Astrocyte of the cerebellum (primary cell): ENCODE data around the gene ANKRD11.
"Not testable (repeated sequence)": the region's sequence is repeated elsewhere in the genome, so short reads cannot be mapped to it uniquely, and the experiment has no call there.

Experiments
- DNase-seq: peaks from one replicate; pipeline ENCODE4 v3.0.0-alpha.2; 2011; ENCODE audit warnings: low read depth
- H3K4me3 ChIP-seq: 2 replicates; pipeline ENCODE4 v1.5.1; 2011; ENCODE audit warnings: mild to moderate bottlenecking, low read depth, low read length, moderate library complexity
- CTCF ChIP-seq: IDR thresholded peaks from 2 replicates; pipeline ENCODE4 v1.5.1; 2012; ENCODE audit warnings: low read length, low read depth, moderate library complexity, mild to moderate bottlenecking; ENCODE audit errors: missing control alignments
- in situ Hi-C: cut with HindIII; loops from 2 replicates; pipeline ENCODE4 v1.10.0; 2017; ENCODE audit warnings: low sequenced_read_pairs

ANKRD11 gene

GRCh38 chr16:89460556-89460955 lies 29.8 kb downstream of the ANKRD11 start:
- no peak for TF ChIP-seq CTCF
- DNase-seq = no peak
- in situ Hi-C loops = no loop called here
- H3K4me3 ChIP-seq = no peak overlapping the region

GRCh38 chr16:89458967-89459366 lies 31.4 kb downstream of the ANKRD11 start:
- no peak for DNase-seq
- H3K4me3 ChIP-seq = no peak overlapping the region
- in situ Hi-C loops = no loop called here
- no peak for TF ChIP-seq CTCF

- in situ Hi-C loops = no loop called here
- no peak for TF ChIP-seq CTCF
- no peak overlapping the region for H3K4me3 ChIP-seq
- DNase-seq = no peak
Observed at GRCh38 chr16:89458551-89458950, 31.8 kb downstream of the ANKRD11 start.

GRCh38 chr16:89456419-89456959 lies 33.9 kb downstream of the ANKRD11 start:
- no peak overlapping the region for H3K4me3 ChIP-seq
- in situ Hi-C loops = no loop called here
- DNase-seq = no peak
- TF ChIP-seq CTCF = no peak

- no peak for TF ChIP-seq CTCF
- H3K4me3 ChIP-seq = no peak overlapping the region
- no peak for DNase-seq
- in situ Hi-C loops = no loop called here
Observed at GRCh38 chr16:89455692-89456091, 34.7 kb downstream of the ANKRD11 start.

GRCh38 chr16:89455178-89455577 lies 35.2 kb downstream of the ANKRD11 start:
- no peak for DNase-seq
- in situ Hi-C loops = no loop called here
- H3K4me3 ChIP-seq = no peak overlapping the region
- TF ChIP-seq CTCF = no peak

GRCh38 chr16:89454378-89455125 lies 35.8 kb downstream of the ANKRD11 start:
- in situ Hi-C loops, DNase-seq, H3K4me3 ChIP-seq: not testable (repeated sequence)
